EL (cell line): Measurements from ENCODE around the gene PHF21B.
"Not testable (repeated sequence)": the region's sequence is repeated elsewhere in the genome, so short reads cannot be mapped to it uniquely, and the experiment has no call there.

Experiments
- DNase-seq: peaks from one replicate; pipeline ENCODE4 v3.0.0-alpha.2; 2016

The PHF21B gene

GRCh38 chr22:44986926-44987325, 22.9 kb downstream of the PHF21B start:
- no peak for DNase-seq

GRCh38 chr22:44985906-44986527, 23.8 kb downstream of the PHF21B start:
- no peak for DNase-seq

GRCh38 chr22:44983878-44984482, 25.8 kb downstream of the PHF21B start:
- DNase-seq: no peak

GRCh38 chr22:44982445-44982844, 27.4 kb downstream of the PHF21B start:
- no peak for DNase-seq

- no peak for DNase-seq
These were observed 27.9 kb downstream of the PHF21B start for GRCh38 chr22:44981857-44982256.

GRCh38 chr22:44979154-44979553, 30.7 kb downstream of the PHF21B start:
- no peak for DNase-seq

GRCh38 chr22:44975427-44976262, 34.2 kb downstream of the PHF21B start:
- DNase-seq: peak; percentile 76

GRCh38 chr22:44974454-44974853, 35.4 kb downstream of the PHF21B start:
- no peak for DNase-seq

GRCh38 chr22:44973829-44974228, 36.0 kb downstream of the PHF21B start:
- no peak for DNase-seq

- no peak for DNase-seq
These were observed 37.3 kb downstream of the PHF21B start for GRCh38 chr22:44972363-44973083.

- no peak for DNase-seq
These were observed 38.0 kb downstream of the PHF21B start for GRCh38 chr22:44971651-44972362.

GRCh38 chr22:44970291-44970690, 39.5 kb downstream of the PHF21B start:
- DNase-seq: no peak

- no peak for DNase-seq
These were observed 40.0 kb downstream of the PHF21B start for GRCh38 chr22:44969817-44970216.

GRCh38 chr22:44968736-44969135, 41.1 kb downstream of the PHF21B start:
- DNase-seq: no peak

- DNase-seq: no peak
These were observed 44.6 kb downstream of the PHF21B start for GRCh38 chr22:44965171-44965570.

GRCh38 chr22:44964722-44965078, 45.1 kb downstream of the PHF21B start:
- DNase-seq: no peak

GRCh38 chr22:44963832-44964721, 45.7 kb downstream of the PHF21B start:
- DNase-seq: no peak

- no peak for DNase-seq
These were observed 46.9 kb downstream of the PHF21B start for GRCh38 chr22:44962741-44963454.

GRCh38 chr22:44961682-44962081, 48.1 kb downstream of the PHF21B start:
- not testable (repeated sequence) for DNase-seq

GRCh38 chr22:44956840-44957767, 52.7 kb downstream of the PHF21B start:
- no peak for DNase-seq
